ENCODE results near the gene ZNF652.

DNA sequence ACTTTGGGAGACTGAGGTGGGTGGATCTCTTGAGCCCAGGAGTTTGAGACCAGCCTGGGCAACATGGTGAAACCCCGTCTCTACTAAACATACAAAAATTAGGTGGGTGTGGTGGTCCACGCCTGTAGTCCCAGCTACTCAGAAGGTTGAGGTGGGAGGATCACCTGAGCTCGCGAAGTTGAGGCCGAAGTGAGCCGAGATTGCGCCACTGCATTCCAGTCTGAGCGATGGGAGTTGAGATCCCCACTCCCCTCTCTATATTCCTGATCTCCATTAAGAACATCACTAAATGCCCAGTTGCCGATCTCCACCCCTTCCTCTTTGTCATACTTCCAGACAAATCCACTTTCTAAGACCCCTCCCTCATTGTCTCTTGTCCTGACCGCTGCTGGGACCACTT, 24.3 kb upstream of the ZNF652 start:
- TF ChIP-seq POLR2A (IDR thresholded peaks at IDR 0.05) (no peak), POLR2AphosphoS5 (IDR thresholded peaks at IDR 0.05) (no peak)
- TF ChIP-seq, protein P1, sequence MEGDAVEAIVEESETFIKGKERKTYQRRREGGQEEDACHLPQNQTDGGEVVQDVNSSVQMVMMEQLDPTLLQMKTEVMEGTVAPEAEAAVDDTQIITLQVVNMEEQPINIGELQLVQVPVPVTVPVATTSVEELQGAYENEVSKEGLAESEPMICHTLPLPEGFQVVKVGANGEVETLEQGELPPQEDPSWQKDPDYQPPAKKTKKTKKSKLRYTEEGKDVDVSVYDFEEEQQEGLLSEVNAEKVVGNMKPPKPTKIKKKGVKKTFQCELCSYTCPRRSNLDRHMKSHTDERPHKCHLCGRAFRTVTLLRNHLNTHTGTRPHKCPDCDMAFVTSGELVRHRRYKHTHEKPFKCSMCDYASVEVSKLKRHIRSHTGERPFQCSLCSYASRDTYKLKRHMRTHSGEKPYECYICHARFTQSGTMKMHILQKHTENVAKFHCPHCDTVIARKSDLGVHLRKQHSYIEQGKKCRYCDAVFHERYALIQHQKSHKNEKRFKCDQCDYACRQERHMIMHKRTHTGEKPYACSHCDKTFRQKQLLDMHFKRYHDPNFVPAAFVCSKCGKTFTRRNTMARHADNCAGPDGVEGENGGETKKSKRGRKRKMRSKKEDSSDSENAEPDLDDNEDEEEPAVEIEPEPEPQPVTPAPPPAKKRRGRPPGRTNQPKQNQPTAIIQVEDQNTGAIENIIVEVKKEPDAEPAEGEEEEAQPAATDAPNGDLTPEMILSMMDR (IDR thresholded peaks at IDR 0.05): no peak
